B cell (primary cell): ENCODE measurements around the gene EPS8L3.

Experiments used
- CTCF ChIP-seq: fragments of 200-600 bp; IDR thresholded peaks from one replicate; pipeline ENCODE4 v1.8.0; 2022; ENCODE audit warnings: antibody characterized with exemption, mild to moderate bottlenecking
- EZH2 ChIP-seq: IDR thresholded peaks from 2 replicates; pipeline ENCODE4 v1.6.1; 2012; ENCODE audit warnings: borderline replicate concordance, low read depth, mild to moderate bottlenecking, moderate library complexity, low read length; ENCODE audit not compliant: insufficient read depth, poor library complexity, severe bottlenecking

GRCh38 chr1:109713636-109714035 lies 50.1 kb downstream of the EPS8L3 start:
- TF ChIP-seq CTCF (no peak), EZH2 (no peak)
